Thymus (tissue), 11 donors: ENCODE results near the gene C12orf57. TPM values are rescaled to one million over a fixed set of nuclear protein-coding genes. Genes with fewer than 3 reads are reported as not detected.

Experiments
- DNase-seq, 9 donors: peaks; one replicate each; pipeline ENCODE4 v3.0.0-alpha.2; 2013; ENCODE audit warnings: low spot score in 9 of 9, low read depth in 6 of 9, missing footprints in 1 of 9
- H3K27ac ChIP-seq, 2 donors: one replicate each; pipeline ENCODE4 v1.5.1; 2013; ENCODE audit warnings: control low read depth in 1 of 2, low read depth in 1 of 2, low read length in 1 of 2, mild to moderate bottlenecking in 1 of 2, moderate library complexity in 1 of 2
- H3K27me3 ChIP-seq, 2 donors: one replicate each; pipeline ENCODE4 v1.5.1; 2013; ENCODE audit warnings: low read length in 1 of 2; ENCODE audit not compliant: control insufficient read depth in 2 of 2, insufficient read depth in 1 of 2
- H3K36me3 ChIP-seq, 2 donors: one replicate each; pipeline ENCODE4 v1.5.1; 2013; ENCODE audit warnings: low read length in 1 of 2, mild to moderate bottlenecking in 1 of 2, moderate library complexity in 1 of 2; ENCODE audit not compliant: control insufficient read depth in 2 of 2, insufficient read depth in 2 of 2
- H3K4me1 ChIP-seq, 2 donors: one replicate each; pipeline ENCODE4 v1.5.1; 2013; ENCODE audit warnings: low read length in 2 of 2; ENCODE audit not compliant: control insufficient read depth in 2 of 2, insufficient read depth in 2 of 2
- H3K4me3 ChIP-seq, 2 donors: one replicate each; pipeline ENCODE4 v1.5.1; 2013; ENCODE audit warnings: low read length in 2 of 2, control low read depth in 1 of 2, mild to moderate bottlenecking in 1 of 2
- H3K9me3 ChIP-seq, 2 donors: one replicate each; pipeline ENCODE4 v1.5.1; 2013; ENCODE audit warnings: low read length in 1 of 2, mild to moderate bottlenecking in 1 of 2; ENCODE audit not compliant: control insufficient read depth in 2 of 2, insufficient read depth in 1 of 2
- WGBS: extraction: QIAGEN DNeasy Blood & Tissue Kit; methylation state at CpG from one replicate; pipeline ENCODE4 v1.1.7; 2013; 5-methylcytosine and 5-hydroxymethylcytosine counted together
- polyA plus RNA-seq: library from polyadenylated mRNA; stranded (reverse); fragments of 200-250 nt; gene quantifications from one replicate; pipeline ENCODE4 v1.2.3, GENCODE V29; 2013
- total RNA-seq: library from RNA; stranded (reverse); fragments of 120-200 nt; gene quantifications from one replicate; pipeline ENCODE4 v1.2.4, GENCODE V29; 2013
- donor health status: healthy.

The C12orf57 gene
- total and polyA plus RNA-seq, 2 donors, result 421 to 446 TPM

DNA sequence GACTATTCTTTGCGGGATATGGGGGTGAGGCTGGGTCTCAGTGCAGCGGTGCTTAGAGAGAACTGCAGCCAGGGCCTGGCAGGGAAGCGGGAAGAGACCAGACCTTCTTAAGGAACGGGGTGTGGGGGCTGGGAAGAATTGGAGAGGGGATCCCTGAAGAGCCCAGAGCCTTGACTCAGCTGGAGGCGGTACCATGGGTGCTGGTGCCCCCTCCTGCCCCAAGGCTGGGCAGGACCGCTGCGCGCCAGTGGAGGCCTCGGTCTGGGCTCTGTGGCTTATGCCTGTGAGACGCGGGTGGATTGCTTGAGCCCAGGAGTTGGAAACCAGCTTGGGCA, 1.5 kb upstream of the C12orf57 start:
- H3K27ac ChIP-seq, result peak overlapping the region; percentile 47 to 100
- WGBS, result 95% methylated on average over 11 of the region's 11 CpGs
- peaks cover 0 to 4% of the 10 kb centered on the region in 2 donors for H3K9me3 ChIP-seq
- no peaks in the 10 kb centered on the region for H3K27me3 ChIP-seq
- peaks cover 13 to 16% of the 10 kb centered on the region in 2 donors for H3K36me3 ChIP-seq
- no peak for DNase-seq
- peaks cover 32 to 55% of the 10 kb centered on the region in 2 donors for H3K4me1 ChIP-seq
- H3K4me3 ChIP-seq, result no peak overlapping the region

DNA sequence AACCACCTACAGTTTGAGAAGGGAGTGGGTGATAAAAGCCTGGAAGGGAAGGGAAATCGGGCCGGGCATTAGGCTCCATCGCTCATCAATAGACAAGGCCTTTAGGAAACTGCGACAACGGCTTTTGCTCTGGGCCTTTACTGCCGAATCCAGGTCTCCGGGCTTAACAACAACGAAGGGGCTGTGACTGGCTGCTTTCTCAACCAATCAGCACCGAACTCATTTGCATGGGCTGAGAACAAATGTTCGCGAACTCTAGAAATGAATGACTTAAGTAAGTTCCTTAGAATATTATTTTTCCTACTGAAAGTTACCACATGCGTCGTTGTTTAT, 467 bp upstream of the C12orf57 start:
- 2% methylated on average over 13 of the region's 13 CpGs for whole genome bisulfite sequencing
- H3K36me3 ChIP-seq, result peaks cover 12 to 16% of the 10 kb centered on the region in 2 donors
- peak in 5 of 9 donors; percentile 74 to 97 (median 87) for DNase-seq
- H3K4me3 ChIP-seq, result peak overlapping the region; percentile 60 to 86
- peaks cover 0 to 4% of the 10 kb centered on the region in 2 donors for H3K9me3 ChIP-seq
- H3K27ac ChIP-seq, result peak overlapping the region; percentile 99 to 100
- no peaks in the 10 kb centered on the region for H3K27me3 ChIP-seq
- H3K4me1 ChIP-seq, result peaks cover 29 to 51% of the 10 kb centered on the region in 2 donors

DNA sequence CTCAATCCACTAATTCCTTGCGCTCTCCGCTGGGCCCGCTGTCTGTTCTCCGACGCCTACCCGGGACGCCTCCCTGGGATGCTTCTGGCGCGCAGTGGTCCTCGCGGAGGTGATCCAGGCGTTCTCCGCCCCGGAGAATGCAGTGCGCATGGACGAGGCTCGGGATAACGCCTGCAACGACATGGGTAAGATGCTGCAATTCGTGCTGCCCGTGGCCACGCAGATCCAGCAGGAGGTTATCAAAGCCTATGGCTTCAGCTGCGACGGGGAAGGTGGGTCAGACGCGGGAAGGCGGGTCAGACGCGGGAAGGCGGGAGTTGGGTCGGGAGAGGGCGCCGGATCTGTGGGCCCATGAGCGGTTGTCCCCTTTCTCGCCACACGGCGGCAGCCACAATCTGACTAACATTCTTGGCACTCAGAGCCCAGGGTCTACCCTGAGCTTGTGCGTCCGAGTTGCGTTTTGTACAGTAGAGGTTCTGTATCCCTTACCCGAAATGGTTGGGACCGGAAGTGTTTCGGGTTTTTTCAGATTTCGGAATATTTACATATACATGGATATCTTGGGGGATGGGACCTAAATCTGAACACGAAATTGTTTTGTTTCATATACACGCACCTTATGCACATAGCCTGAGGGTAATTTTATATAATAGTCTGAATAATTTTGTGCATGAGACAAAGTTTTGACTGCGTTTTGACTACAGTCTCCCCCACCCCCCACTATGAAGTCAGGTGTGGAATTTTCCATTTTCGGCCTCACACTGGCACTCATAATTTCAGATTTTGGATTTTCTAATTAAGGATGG, 762 bp downstream of the C12orf57 start:
- 4% methylated on average over 48 of the region's 48 CpGs for WGBS

DNA sequence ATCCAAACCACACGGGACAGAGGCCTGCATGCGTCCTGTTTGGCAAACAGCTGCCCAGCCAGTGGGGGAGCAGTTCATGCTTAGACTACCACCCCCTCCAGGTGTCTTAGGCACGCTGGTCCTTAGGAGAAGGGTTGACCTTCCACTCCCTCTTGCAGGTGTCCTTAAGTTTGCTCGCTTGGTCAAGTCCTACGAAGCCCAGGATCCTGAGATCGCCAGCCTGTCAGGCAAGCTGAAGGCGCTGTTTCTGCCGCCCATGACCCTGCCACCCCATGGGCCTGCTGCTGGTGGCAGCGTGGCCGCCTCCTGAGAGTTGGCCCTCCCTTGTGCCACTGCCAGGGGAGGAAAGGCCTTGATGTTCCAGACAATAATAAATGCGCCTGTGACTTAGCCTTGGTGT, 1.8 kb downstream of the C12orf57 start:
- 94% methylated on average over 11 of the region's 11 CpGs for WGBS
- Histone ChIP-seq H3K27me3 (no peaks in the 10 kb centered on the region), H3K36me3 (peaks cover 8 to 10% of the 10 kb centered on the region in 2 donors), H3K4me1 (peaks cover 36 to 53% of the 10 kb centered on the region in 2 donors), H3K9me3 (peaks cover 0 to 4% of the 10 kb centered on the region in 2 donors), H3K27ac (peak overlapping the region; percentile 94 to 100), H3K4me3 (peak overlapping the region; percentile 25 to 45)
- DNase-seq, result no peak

More for the DNA sequence above, 762 bp downstream of the C12orf57 start:
- peak overlapping the region; percentile 99 to 100 for H3K27ac ChIP-seq
- H3K27me3 ChIP-seq, result no peaks in the 10 kb centered on the region
- peak overlapping the region; percentile 60 to 86 for H3K4me3 ChIP-seq
- peaks cover 0 to 4% of the 10 kb centered on the region in 2 donors for H3K9me3 ChIP-seq
- peaks cover 28 to 44% of the 10 kb centered on the region in 2 donors for H3K4me1 ChIP-seq
- peak; percentile 69 to 95 (median 84) for DNase-seq
- H3K36me3 ChIP-seq, result peaks cover 8 to 10% of the 10 kb centered on the region in 2 donors

DNA sequence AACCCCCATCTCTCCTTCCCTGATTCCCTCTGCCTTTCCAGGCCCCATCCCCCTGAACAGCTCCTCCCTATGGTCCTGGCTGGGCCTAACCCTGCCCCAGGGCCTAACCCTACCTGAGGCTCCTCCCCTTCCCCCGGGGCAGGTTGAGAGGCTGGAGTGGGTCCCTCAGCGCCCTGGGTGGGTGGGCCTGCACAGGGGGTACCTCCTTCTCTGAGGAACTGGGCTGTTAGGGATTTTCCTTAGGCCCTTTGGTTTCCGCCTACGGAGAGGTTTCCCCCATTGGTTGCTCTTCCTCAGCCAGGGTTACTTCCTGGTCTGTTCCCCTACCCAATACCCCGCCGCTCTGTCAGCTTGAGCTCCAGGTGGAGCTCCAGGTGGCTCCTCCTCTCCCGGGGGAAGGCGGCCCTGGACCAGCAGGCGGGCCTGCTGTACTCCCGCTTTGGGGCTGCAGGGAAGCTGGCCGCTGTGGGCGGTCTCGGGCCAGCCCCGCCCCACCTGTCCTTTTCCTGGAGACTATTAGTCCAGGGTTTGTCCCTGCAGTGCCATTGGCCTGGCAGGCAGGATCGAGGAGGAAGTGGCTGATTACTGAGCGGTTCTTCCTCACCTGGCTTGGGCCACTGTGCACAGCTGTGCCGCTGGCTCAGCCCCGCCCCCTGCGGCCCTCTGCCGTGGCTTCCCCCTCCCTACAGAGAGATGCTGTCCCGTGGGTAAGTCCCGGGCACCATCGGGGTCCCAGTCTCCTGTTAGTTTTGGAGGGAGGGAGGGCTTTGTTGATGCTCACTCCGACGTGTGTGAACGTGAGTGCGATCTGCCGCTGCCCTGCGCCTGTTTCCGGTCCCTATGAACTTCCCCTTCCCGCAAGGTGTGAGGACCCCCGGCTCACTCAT, 2.5 kb downstream of the C12orf57 start:
- peaks cover 0 to 4% of the 10 kb centered on the region in 2 donors for H3K9me3 ChIP-seq
- WGBS, result 9% methylated on average over 32 of the region's 32 CpGs
- DNase-seq, result peak in 3 of 9 donors; percentile 62 to 78 (median 63)
- H3K27me3 ChIP-seq, result no peaks in the 10 kb centered on the region
- peaks cover 40 to 59% of the 10 kb centered on the region in 2 donors for H3K4me1 ChIP-seq
- peak overlapping the region; percentile 25 to 45 for H3K4me3 ChIP-seq
- H3K36me3 ChIP-seq, result peaks cover 8 to 9% of the 10 kb centered on the region in 2 donors
- H3K27ac ChIP-seq, result peak overlapping the region; percentile 94 to 100

DNA sequence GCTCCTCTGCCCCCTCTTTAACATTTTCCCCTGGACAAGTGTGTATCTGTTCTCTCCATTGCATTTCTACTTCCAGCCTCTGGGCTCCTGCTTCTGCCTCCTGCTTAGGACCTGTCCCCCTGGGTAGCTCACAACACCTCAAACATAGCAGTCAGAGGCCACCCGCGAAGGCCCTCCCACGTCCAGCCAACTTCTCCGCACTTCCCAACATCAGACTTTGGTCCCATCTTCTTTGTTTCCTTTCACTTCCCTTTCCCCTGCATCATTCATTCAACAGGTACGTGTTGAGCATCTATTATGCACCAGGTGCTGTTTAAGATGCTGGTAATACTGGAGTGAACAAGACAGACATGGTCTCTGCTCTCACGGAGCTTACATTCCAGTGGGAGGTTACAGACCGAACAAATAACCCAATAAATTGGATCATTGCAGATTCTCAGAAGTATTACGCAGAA, 3.1 kb downstream of the C12orf57 start:
- Histone ChIP-seq H3K4me1 (peaks cover 40 to 64% of the 10 kb centered on the region in 2 donors), H3K9me3 (peaks cover 0 to 4% of the 10 kb centered on the region in 2 donors), H3K27me3 (no peaks in the 10 kb centered on the region), H3K27ac (peak overlapping the region; percentile 94 to 100), H3K4me3 (peak overlapping the region; percentile 25 to 45), H3K36me3 (peaks cover 6 to 7% of the 10 kb centered on the region in 2 donors)
- DNase-seq, result no peak
- 83% methylated on average over 8 of the region's 8 CpGs for WGBS

DNA sequence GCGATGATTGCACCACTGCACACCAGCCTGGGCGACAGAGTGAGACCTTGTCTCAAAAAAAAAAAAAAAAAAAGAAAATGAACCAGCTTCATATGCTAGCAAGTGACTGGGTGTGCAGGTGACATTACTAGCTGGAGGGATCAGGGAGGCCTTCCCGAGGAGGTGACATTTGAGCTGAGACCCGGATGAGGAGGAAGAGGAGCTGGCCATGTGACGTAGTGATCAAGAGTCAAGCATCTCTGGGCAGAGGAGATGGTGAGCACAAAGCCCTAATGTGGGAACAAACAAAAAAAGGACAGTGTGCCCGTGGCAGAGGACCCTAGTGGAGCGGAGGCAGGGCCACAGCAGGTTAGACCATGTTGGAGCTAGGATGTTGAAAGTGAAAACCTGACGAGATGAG, 3.8 kb downstream of the C12orf57 start:
- H3K27ac ChIP-seq, result no peak overlapping the region
- peaks cover 7 to 11% of the 10 kb centered on the region in 2 donors for H3K36me3 ChIP-seq
- H3K27me3 ChIP-seq, result no peaks in the 10 kb centered on the region
- 95% methylated on average over 8 of the region's 8 CpGs for WGBS
- H3K9me3 ChIP-seq, result peaks cover 0 to 4% of the 10 kb centered on the region in 2 donors
- DNase-seq, result no peak
- no peak overlapping the region for H3K4me3 ChIP-seq
- peaks cover 40 to 64% of the 10 kb centered on the region in 2 donors for H3K4me1 ChIP-seq

DNA sequence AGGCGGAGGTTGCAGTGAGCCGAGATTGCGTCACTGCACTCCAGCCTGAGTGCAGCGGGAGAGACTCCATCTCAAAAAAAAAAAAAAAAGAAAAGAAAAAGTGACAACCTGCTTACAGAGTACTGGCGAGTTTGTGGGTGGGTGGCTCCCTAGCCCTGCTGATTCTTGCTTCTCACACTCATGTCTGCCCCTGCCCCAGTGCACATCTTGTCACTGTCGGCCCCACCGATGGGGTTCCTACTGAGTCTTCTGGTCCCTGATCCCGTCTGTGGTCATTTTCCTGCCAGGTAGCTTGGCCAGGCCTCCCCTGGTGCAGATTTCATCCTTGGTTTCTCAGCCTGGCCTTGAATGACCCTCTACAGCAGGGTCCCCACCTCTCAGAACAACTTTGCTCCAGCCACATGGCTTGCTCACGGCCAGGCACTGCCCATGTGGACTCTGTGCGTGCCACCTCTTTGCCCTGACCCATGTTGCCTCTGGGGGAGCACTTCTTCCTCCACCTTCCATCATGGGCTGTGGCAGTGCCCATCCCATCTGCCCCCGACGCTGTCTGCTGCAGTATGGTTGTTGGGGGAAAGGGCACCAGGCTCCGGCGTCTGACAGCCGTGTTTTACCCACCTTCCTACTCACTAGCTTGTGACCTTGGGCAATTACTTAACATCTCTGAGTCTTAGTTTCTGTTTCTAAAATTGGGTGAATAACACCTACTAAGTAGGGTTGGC, 5.2 kb downstream of the C12orf57 start:
- peaks cover 0 to under 1% of the 10 kb centered on the region in 2 donors for H3K9me3 ChIP-seq
- no peak for DNase-seq
- no peak overlapping the region for H3K27ac ChIP-seq
- WGBS, result 90% methylated on average over 15 of the region's 15 CpGs
- H3K36me3 ChIP-seq, result peaks cover 3 to 19% of the 10 kb centered on the region in 2 donors
- peaks cover 34 to 66% of the 10 kb centered on the region in 2 donors for H3K4me1 ChIP-seq
- H3K4me3 ChIP-seq, result no peak overlapping the region
- no peaks in the 10 kb centered on the region for H3K27me3 ChIP-seq
